IMR-90 (cell line): ENCODE results near the gene GALNT8. TPM values are rescaled to one million over a fixed set of nuclear protein-coding genes. Genes with fewer than 3 reads are reported as not detected.

Experiments
- ATAC-seq: fragments of 200-7000 bp; cut with Tn5 transposase; 2 replicates; pipeline ENCODE4 v1.9.1; 2020; ENCODE audit warnings: low read depth, mild to moderate bottlenecking, moderate library complexity
- BruUV-seq: library from RNA; stranded (reverse); fragments of 400-500 nt; replicated peaks from 2 replicates; lab custom pipeline; 2021; lab: Mats Ljungman, UMichigan
- CTCF ChIA-PET: fragments of 300-600 bp; formaldehyde crosslinking; extraction: SDS; loops from one replicate; lab custom pipeline; 2021; ENCODE audit warnings: antibody characterized with exemption; lab: Yijun Ruan, JAX
- POLR2A ChIA-PET: fragments of 300-600 bp; sonication (Branson Sonifier 250); formaldehyde crosslinking; loops from one replicate; lab custom pipeline; 2022; ENCODE audit warnings: antibody characterized with exemption; ENCODE audit not compliant: unreplicated experiment; lab: Charles Lee
- DNase-seq: peaks from one replicate; pipeline ENCODE4 v3.0.0; 2013
- H2AFZ ChIP-seq: replicated peaks from 2 replicates; pipeline ENCODE3; 2013; ENCODE audit warnings: low read length, mild to moderate bottlenecking; ENCODE audit not compliant: poor library complexity
- H2AK5ac ChIP-seq: 2 replicates; pipeline ENCODE4 v1.6.1; 2013; ENCODE audit warnings: low read depth, low read length, inconsistent platforms
- H2AK9ac ChIP-seq: replicated peaks from 2 replicates; pipeline ENCODE3; 2013; ENCODE audit warnings: mild to moderate bottlenecking, low read depth, low read length, moderate library complexity; ENCODE audit not compliant: poor library complexity
- H2BK120ac ChIP-seq: 2 replicates; pipeline ENCODE4 v1.6.1; 2013; ENCODE audit warnings: low read depth, low read length, inconsistent platforms
- H2BK15ac ChIP-seq: 3 replicates; pipeline ENCODE4 v1.6.1; 2013; ENCODE audit warnings: low read depth, low read length, inconsistent platforms
- H2BK20ac ChIP-seq: 2 replicates; pipeline ENCODE4 v1.6.1; 2013; ENCODE audit warnings: low read depth, mild to moderate bottlenecking, inconsistent platforms, low read length, moderate library complexity
- H2BK5ac ChIP-seq: 2 replicates; pipeline ENCODE4 v1.6.1; 2013; ENCODE audit warnings: mild to moderate bottlenecking, low read depth, low read length, inconsistent platforms; ENCODE audit not compliant: poor library complexity, severe bottlenecking
- H3K14ac ChIP-seq: replicated peaks from 2 replicates; pipeline ENCODE4 v1.6.1; 2013; ENCODE audit warnings: low read depth, low read length, inconsistent platforms
- H3K18ac ChIP-seq: 2 replicates; pipeline ENCODE4 v1.6.1; 2013; ENCODE audit warnings: low read depth, low read length, control low read depth
- H3K23ac ChIP-seq: 2 replicates; pipeline ENCODE4 v1.6.1; 2013; ENCODE audit warnings: low read depth, low read length, inconsistent platforms
- H3K27ac ChIP-seq: 2 replicates; pipeline ENCODE4 v1.5.1; 2013; ENCODE audit warnings: mild to moderate bottlenecking, control low read depth, low read length; ENCODE audit not compliant: insufficient read depth
- H3K27me3 ChIP-seq: 2 replicates; pipeline ENCODE4 v1.6.1; 2013; ENCODE audit warnings: low read length; ENCODE audit not compliant: control insufficient read depth, insufficient read depth
- H3K36me3 ChIP-seq: 2 replicates; pipeline ENCODE4 v1.6.1; 2013; ENCODE audit warnings: low read length, mixed read lengths; ENCODE audit not compliant: control insufficient read depth, insufficient read depth
- H3K4ac ChIP-seq: 2 replicates; pipeline ENCODE4 v1.6.1; 2013; ENCODE audit warnings: low read depth, low read length, inconsistent platforms
- H3K4me1 ChIP-seq: 2 replicates; pipeline ENCODE4 v1.6.1; 2013; ENCODE audit warnings: low read length, mixed read lengths; ENCODE audit not compliant: control insufficient read depth, insufficient read depth
- H3K4me2 ChIP-seq: 2 replicates; pipeline ENCODE4 v1.6.1; 2013; ENCODE audit warnings: low read depth, mild to moderate bottlenecking, control low read depth, low read length, moderate library complexity
- H3K4me3 ChIP-seq: 2 replicates; pipeline ENCODE4 v1.5.1; 2013; ENCODE audit warnings: low read depth, mild to moderate bottlenecking, control low read depth, low read length, moderate library complexity; ENCODE audit not compliant: insufficient read depth
- H3K56ac ChIP-seq: 2 replicates; pipeline ENCODE4 v1.6.1; 2013; ENCODE audit warnings: low read length, inconsistent platforms; ENCODE audit not compliant: insufficient read depth; ENCODE audit errors: extremely low read depth
- H3K79me1 ChIP-seq, 2 experiments: 2 replicates each; pipeline ENCODE4 v1.6.1; 2013; ENCODE audit warnings: low read length in 2 of 2, inconsistent platforms in 1 of 2, low read depth in 1 of 2
- H3K9ac ChIP-seq: 2 replicates; pipeline ENCODE4 v1.6.1; 2013; ENCODE audit warnings: low read depth, low read length, control low read depth
- H3K9me1 ChIP-seq: 2 replicates; pipeline ENCODE4 v1.6.1; 2013; ENCODE audit warnings: low read length, inconsistent platforms; ENCODE audit not compliant: insufficient read depth
- H3K9me3 ChIP-seq: 2 replicates; pipeline ENCODE4 v1.6.1; 2013; ENCODE audit warnings: low read length; ENCODE audit not compliant: control insufficient read depth, insufficient read depth
- H4K20me1 ChIP-seq: 2 replicates; pipeline ENCODE4 v1.6.1; 2013; ENCODE audit warnings: low read length, inconsistent platforms; ENCODE audit not compliant: insufficient read depth
- H4K5ac ChIP-seq: 2 replicates; pipeline ENCODE4 v1.6.1; 2013; ENCODE audit warnings: mild to moderate bottlenecking, low read depth, low read length, control low read depth
- H4K8ac ChIP-seq, 2 experiments: 2 replicates each; pipeline ENCODE4 v1.6.1; 2013; ENCODE audit warnings: low read depth in 2 of 2, low read length in 2 of 2, control low read depth in 1 of 2, inconsistent platforms in 1 of 2
- H4K91ac ChIP-seq: 2 replicates; pipeline ENCODE4 v1.6.1; 2013; ENCODE audit warnings: low read depth, low read length, inconsistent platforms; ENCODE audit not compliant: insufficient read depth
- CEBPB ChIP-seq: IDR thresholded peaks from 2 replicates; pipeline ENCODE4 v1.6.1; 2012; ENCODE audit warnings: low read depth, low read length, improper control_type of control experiment
- FOS ChIP-seq: fragments of 150-350 bp; IDR thresholded peaks from 2 replicates; pipeline ENCODE4 v1.6.1; 2016; ENCODE audit warnings: low read depth, low read length
- MXI1 ChIP-seq: IDR thresholded peaks from 2 replicates; pipeline ENCODE4 v1.6.1; 2012; ENCODE audit warnings: low read depth, mild to moderate bottlenecking, low read length, moderate library complexity, borderline replicate concordance
- WGBS, 2 experiments: methylation state at CpG; one replicate each; pipeline versions ENCODE4 v1.1.5 to v1.1.7; 2013; ENCODE audit warnings: missing lambda C conversion rate in 2 of 2; ENCODE audit not compliant: insufficient read length in 1 of 2; ENCODE audit errors: extremely low coverage in 2 of 2; 5-methylcytosine and 5-hydroxymethylcytosine counted together
- dilution Hi-C: fragments of 300-500 bp; cut with HindIII; formaldehyde crosslinking; loops from one replicate; pipeline ENCODE4 v1.14.3; 2018; ENCODE audit warnings: low sequenced_read_pairs; ENCODE audit not compliant: unreplicated experiment
- in situ Hi-C: fragments of 300-500 bp; cut with MboI; formaldehyde crosslinking; loops from 3 replicates; pipeline ENCODE4 v1.14.3; 2019; ENCODE audit warnings: low sequenced_read_pairs, inconsistent platforms, mixed read lengths
- intact Hi-C: fragments of 100-400 bp; cut with micrococcal nuclease; formaldehyde crosslinking; loops from 2 replicates; pipeline ENCODE4 v1.10.0; 2022
- polyA plus RNA-seq, 3 experiments: library from polyadenylated mRNA; depleted of rRNA; stranded (reverse); fragments of >200 nt; gene quantifications; 2 replicates each; pipeline ENCODE4 v1.2.3, GENCODE V29; 2012; ENCODE audit warnings: low replicate concordance in 1 of 3
- total RNA-seq: library from RNA; depleted of rRNA; stranded (reverse); fragments of >200 nt; gene quantifications from 2 replicates; pipeline ENCODE4 v1.2.3, GENCODE V29; 2012
- TF ChIP-seq, protein P1 (sequence below): fragments of 150-350 bp; IDR thresholded peaks from 2 replicates; pipeline ENCODE4 v1.6.1; 2017; ENCODE audit warnings: mild to moderate bottlenecking, antibody characterized with exemption, low read length, low read depth
- TF ChIP-seq, protein P2 (sequence below): conservative IDR thresholded peaks from 2 replicates; pipeline ENCODE4 v1.5.1; 2012; ENCODE audit warnings: mild to moderate bottlenecking, low read depth, low read length, improper control_type of control experiment

GALNT8 gene
- total and polyA plus RNA-seq, 2 of the 4 experiments (the other 2 are of a cell fraction): not detected

DNA sequence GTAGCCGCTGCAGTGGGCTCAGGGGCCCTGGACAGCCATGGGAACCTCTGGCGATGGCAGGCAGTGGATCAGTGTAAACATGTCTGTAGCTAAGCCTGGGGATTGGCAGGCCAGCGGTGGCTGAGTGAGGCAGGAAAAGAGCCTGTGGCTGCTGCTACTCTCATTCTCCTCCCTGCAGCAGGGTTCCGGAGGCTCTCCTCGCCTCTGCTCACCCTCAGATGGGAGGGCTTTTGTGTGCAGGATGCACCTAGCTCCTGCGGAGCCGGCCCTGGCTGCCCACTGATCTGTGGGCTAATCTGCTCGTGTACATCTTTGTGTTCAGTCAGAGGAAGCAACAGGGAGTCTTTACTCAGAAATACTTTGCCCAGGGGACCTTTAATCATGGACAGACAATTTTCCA lies 59.5 kb downstream of the GALNT8 start:
- TF ChIP-seq, protein P1, sequence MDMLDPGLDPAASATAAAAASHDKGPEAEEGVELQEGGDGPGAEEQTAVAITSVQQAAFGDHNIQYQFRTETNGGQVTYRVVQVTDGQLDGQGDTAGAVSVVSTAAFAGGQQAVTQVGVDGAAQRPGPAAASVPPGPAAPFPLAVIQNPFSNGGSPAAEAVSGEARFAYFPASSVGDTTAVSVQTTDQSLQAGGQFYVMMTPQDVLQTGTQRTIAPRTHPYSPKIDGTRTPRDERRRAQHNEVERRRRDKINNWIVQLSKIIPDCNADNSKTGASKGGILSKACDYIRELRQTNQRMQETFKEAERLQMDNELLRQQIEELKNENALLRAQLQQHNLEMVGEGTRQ: no peak
- no peak for TF ChIP-seq CEBPB
- no peak for TF ChIP-seq MXI1
- TF ChIP-seq FOS: no peak
- TF ChIP-seq, protein P2, sequence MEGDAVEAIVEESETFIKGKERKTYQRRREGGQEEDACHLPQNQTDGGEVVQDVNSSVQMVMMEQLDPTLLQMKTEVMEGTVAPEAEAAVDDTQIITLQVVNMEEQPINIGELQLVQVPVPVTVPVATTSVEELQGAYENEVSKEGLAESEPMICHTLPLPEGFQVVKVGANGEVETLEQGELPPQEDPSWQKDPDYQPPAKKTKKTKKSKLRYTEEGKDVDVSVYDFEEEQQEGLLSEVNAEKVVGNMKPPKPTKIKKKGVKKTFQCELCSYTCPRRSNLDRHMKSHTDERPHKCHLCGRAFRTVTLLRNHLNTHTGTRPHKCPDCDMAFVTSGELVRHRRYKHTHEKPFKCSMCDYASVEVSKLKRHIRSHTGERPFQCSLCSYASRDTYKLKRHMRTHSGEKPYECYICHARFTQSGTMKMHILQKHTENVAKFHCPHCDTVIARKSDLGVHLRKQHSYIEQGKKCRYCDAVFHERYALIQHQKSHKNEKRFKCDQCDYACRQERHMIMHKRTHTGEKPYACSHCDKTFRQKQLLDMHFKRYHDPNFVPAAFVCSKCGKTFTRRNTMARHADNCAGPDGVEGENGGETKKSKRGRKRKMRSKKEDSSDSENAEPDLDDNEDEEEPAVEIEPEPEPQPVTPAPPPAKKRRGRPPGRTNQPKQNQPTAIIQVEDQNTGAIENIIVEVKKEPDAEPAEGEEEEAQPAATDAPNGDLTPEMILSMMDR: no peak

More for the DNA sequence above, 59.5 kb downstream of the GALNT8 start:
- H2BK15ac ChIP-seq: no peak overlapping the region
- ATAC-seq: no peak
- intact Hi-C loops (no loop called here), in situ Hi-C loops (no loop called here), dilution Hi-C loops (no loop called here)
- POLR2A ChIA-PET: no interaction called here
- no peak overlapping the region for H3K14ac ChIP-seq
- H3K27me3 ChIP-seq: peaks cover 2% of the 10 kb centered on the region; the same call in 1 of the 2 replicates
- no peak overlapping the region for H3K56ac ChIP-seq
- H3K27ac ChIP-seq: no peak overlapping the region
- H3K36me3 ChIP-seq: no peaks in the 10 kb centered on the region
- no peak overlapping the region for H2AFZ ChIP-seq
- no peak overlapping the region for H2AK9ac ChIP-seq
- no peak overlapping the region for H4K91ac ChIP-seq
- no peaks in the 10 kb centered on the region for H3K9me1 ChIP-seq
- H3K4ac ChIP-seq: no peak overlapping the region
- no CpG with 5 or more reads among the region's 8 CpGs for WGBS, 2 experiments
- H4K8ac ChIP-seq: no peak overlapping the region
- DNase-seq: no peak
- no peak overlapping the region for H2AK5ac ChIP-seq
- CTCF ChIA-PET: no interaction called here
- H2BK20ac ChIP-seq: no peak overlapping the region
- H4K5ac ChIP-seq: no peak overlapping the region
- H3K23ac ChIP-seq: no peak overlapping the region
- H4K20me1 ChIP-seq: no peaks in the 10 kb centered on the region
- H3K18ac ChIP-seq: no peak overlapping the region
- no peak overlapping the region for H3K4me2 ChIP-seq
- no peak overlapping the region for H3K4me3 ChIP-seq
- H2BK120ac ChIP-seq: no peak overlapping the region
- H3K9ac ChIP-seq: no peak overlapping the region
- no peaks in the 10 kb centered on the region for H3K4me1 ChIP-seq
- H2BK5ac ChIP-seq: no peak overlapping the region
- no peaks in the 10 kb centered on the region for H3K79me1 ChIP-seq
- BruUV-seq: no TSS peak
- no peaks in the 10 kb centered on the region; the same call in 1 of the 2 replicates for H3K9me3 ChIP-seq
